ENCODE measurements around the gene PCGF1. TPM values are rescaled to one million over a fixed set of nuclear protein-coding genes. Genes with fewer than 3 reads are reported as not detected.

Gene PCGF1
- total and polyA plus RNA-seq, 2 of the 13 experiments (the other 11 are each of a cell fraction or from before 2014, with no cell fraction given) = 20.4 to 22.6 TPM

DNA sequence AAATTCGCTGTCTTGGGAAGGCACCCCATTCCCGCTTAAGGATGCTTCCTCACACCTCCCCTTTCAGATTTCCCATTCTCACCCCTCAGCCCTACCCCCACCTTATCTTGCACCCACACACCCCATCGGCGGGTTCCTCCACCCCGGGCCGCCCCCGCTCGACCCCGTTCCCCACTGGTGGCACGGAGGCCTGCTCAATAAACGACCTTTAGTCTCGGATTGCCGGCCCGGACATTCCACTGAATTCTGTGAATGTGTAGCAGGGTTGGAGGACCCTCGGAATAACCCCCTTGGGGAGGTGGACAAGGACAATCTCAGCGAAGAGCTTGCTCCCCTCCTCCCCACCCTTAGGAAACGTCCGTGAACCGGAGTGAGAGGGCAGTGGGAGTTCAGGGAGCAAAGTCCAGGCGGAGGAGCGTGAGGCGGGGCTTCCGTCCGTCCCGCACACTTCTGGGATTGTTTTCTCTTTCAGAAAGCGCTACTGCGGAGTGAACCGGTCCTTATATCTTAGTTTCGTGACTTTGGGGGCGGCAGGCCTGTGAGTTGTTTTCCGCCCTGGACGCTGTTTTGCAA lies 5.3 kb downstream of the PCGF1 start:
- Histone ChIP-seq H3K79me2 (ENCODE audit: insufficient read depth, low read length) (peaks cover 54% of the 10 kb centered on the region), H3K4me2 (ENCODE audit: low read depth, low read length) (peak overlapping the region; percentile 92), H3K4me1 (ENCODE audit: insufficient read depth, low read length) (peaks cover 75% of the 10 kb centered on the region), H3K9ac (ENCODE audit: insufficient read depth, low read depth, low read length) (peak overlapping the region; percentile 83), H3K36me3 (replicated peaks in 1 of 2; ENCODE audit: control insufficient read depth in 1 of 2, insufficient read depth in 2 of 2, low read length in 2 of 2) (no peaks in the 10 kb centered on the region; a peak in 3 of 5 replicates), H4K20me1 (ENCODE audit: insufficient read depth, low read length) (no peaks in the 10 kb centered on the region), H3K27me3 (ENCODE audit: control insufficient read depth in 1 of 2, insufficient read depth in 2 of 2, low read length in 2 of 2) (no peaks in the 10 kb centered on the region; a peak in 1 of 5 replicates), H3K27ac (ENCODE audit: extremely low read length, insufficient read depth, low read length) (peak overlapping the region; percentile 89), H3K4me3 (replicated peaks in 1 of 3; ENCODE audit: insufficient read depth in 1 of 3, low read depth in 2 of 3, low read length in 3 of 3) (peak overlapping the region; percentile 67 to 86 (median 82)), H3K9me3 (ENCODE audit: low read length) (no peaks in the 10 kb centered on the region), H2AFZ (ENCODE audit: low read length) (no peak overlapping the region)
- in situ Hi-C loops (cut with HindIII; ENCODE audit: extremely low pct_ligation_motif_present, low pct_unique_long_range_greater_than_20kb) = no loop called here
- FAIRE-seq = peak; percentile 96
- peak; percentile 86 for DNase-seq (ENCODE audit: low spot score)
- no TSS peak for BruUV-seq (replicated peaks)
- WGBS (ENCODE audit: low lambda C conversion rate) = under 1% methylated on average over 31 of the region's 32 CpGs
- CTCF ChIA-PET (ENCODE audit: low intra/inter-chr PET ratio, low total read pairs) = interaction anchor here (1.5 to 2.9 kb wide), 2 partner anchors 13 to 19 kb away, joined by 5 to 20 read pairs; partner anchors contain the start of genes CCDC142 and TTC31
- intact Hi-C loops (cut with micrococcal nuclease; ENCODE audit: unreplicated experiment) = loop anchor here (1.0 kb wide), 1 partner anchor 19 kb away; the partner anchor contains the start of gene TTC31
- POLR2A ChIA-PET = interaction anchor here (1.0 to 16.5 kb wide), 15 partner anchors 8 to 76 kb away, joined by 5 to 795 read pairs (median 23); partner anchors contain the start of genes AUP1, CCDC142, DQX1 and HTRA2
- ATAC-seq = peak; percentile 22
- TF ChIP-seq NCOA1 (CRISPR knock-in tag; IDR thresholded peaks at IDR 0.05) (no peak; the same call in 1 of the 2 replicates), ZFYVE20 (CRISPR knock-in tag; IDR thresholded peaks at IDR 0.05; ENCODE audit: borderline replicate concordance, low read depth) (no peak; the same call in 1 of the 2 replicates), RFX5 (IDR thresholded peaks at IDR 0.05; ENCODE audit: low read depth, low read length) (no peak), FIP1L1 (IDR thresholded peaks at IDR 0.05; ENCODE audit: borderline replicate concordance, insufficient read depth, low read depth, low read length) (no peak), AGO2 (optimal IDR thresholded peaks at IDR 0.05; ENCODE audit: low read depth, low read length) (no peak), ZMAT3 (CRISPR knock-in tag; conservative IDR thresholded peaks at IDR 0.05) (0 out of 2 replicates have a peak, but pooled peaks have one; percentile 63)
- TF ChIP-seq, protein P1, sequence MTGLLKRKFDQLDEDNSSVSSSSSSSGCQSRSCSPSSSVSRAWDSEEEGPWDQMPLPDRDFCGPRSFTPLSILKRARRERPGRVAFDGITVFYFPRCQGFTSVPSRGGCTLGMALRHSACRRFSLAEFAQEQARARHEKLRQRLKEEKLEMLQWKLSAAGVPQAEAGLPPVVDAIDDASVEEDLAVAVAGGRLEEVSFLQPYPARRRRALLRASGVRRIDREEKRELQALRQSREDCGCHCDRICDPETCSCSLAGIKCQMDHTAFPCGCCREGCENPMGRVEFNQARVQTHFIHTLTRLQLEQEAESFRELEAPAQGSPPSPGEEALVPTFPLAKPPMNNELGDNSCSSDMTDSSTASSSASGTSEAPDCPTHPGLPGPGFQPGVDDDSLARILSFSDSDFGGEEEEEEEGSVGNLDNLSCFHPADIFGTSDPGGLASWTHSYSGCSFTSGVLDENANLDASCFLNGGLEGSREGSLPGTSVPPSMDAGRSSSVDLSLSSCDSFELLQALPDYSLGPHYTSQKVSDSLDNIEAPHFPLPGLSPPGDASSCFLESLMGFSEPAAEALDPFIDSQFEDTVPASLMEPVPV (CRISPR knock-in tag; IDR thresholded peaks at IDR 0.05) = 0 out of 2 replicates have a peak, but pooled peaks have one; percentile 9
- TF ChIP-seq, protein P2, sequence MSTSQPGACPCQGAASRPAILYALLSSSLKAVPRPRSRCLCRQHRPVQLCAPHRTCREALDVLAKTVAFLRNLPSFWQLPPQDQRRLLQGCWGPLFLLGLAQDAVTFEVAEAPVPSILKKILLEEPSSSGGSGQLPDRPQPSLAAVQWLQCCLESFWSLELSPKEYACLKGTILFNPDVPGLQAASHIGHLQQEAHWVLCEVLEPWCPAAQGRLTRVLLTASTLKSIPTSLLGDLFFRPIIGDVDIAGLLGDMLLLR (CRISPR knock-in tag; IDR thresholded peaks at IDR 0.05) = no peak
- TF ChIP-seq, protein P3, sequence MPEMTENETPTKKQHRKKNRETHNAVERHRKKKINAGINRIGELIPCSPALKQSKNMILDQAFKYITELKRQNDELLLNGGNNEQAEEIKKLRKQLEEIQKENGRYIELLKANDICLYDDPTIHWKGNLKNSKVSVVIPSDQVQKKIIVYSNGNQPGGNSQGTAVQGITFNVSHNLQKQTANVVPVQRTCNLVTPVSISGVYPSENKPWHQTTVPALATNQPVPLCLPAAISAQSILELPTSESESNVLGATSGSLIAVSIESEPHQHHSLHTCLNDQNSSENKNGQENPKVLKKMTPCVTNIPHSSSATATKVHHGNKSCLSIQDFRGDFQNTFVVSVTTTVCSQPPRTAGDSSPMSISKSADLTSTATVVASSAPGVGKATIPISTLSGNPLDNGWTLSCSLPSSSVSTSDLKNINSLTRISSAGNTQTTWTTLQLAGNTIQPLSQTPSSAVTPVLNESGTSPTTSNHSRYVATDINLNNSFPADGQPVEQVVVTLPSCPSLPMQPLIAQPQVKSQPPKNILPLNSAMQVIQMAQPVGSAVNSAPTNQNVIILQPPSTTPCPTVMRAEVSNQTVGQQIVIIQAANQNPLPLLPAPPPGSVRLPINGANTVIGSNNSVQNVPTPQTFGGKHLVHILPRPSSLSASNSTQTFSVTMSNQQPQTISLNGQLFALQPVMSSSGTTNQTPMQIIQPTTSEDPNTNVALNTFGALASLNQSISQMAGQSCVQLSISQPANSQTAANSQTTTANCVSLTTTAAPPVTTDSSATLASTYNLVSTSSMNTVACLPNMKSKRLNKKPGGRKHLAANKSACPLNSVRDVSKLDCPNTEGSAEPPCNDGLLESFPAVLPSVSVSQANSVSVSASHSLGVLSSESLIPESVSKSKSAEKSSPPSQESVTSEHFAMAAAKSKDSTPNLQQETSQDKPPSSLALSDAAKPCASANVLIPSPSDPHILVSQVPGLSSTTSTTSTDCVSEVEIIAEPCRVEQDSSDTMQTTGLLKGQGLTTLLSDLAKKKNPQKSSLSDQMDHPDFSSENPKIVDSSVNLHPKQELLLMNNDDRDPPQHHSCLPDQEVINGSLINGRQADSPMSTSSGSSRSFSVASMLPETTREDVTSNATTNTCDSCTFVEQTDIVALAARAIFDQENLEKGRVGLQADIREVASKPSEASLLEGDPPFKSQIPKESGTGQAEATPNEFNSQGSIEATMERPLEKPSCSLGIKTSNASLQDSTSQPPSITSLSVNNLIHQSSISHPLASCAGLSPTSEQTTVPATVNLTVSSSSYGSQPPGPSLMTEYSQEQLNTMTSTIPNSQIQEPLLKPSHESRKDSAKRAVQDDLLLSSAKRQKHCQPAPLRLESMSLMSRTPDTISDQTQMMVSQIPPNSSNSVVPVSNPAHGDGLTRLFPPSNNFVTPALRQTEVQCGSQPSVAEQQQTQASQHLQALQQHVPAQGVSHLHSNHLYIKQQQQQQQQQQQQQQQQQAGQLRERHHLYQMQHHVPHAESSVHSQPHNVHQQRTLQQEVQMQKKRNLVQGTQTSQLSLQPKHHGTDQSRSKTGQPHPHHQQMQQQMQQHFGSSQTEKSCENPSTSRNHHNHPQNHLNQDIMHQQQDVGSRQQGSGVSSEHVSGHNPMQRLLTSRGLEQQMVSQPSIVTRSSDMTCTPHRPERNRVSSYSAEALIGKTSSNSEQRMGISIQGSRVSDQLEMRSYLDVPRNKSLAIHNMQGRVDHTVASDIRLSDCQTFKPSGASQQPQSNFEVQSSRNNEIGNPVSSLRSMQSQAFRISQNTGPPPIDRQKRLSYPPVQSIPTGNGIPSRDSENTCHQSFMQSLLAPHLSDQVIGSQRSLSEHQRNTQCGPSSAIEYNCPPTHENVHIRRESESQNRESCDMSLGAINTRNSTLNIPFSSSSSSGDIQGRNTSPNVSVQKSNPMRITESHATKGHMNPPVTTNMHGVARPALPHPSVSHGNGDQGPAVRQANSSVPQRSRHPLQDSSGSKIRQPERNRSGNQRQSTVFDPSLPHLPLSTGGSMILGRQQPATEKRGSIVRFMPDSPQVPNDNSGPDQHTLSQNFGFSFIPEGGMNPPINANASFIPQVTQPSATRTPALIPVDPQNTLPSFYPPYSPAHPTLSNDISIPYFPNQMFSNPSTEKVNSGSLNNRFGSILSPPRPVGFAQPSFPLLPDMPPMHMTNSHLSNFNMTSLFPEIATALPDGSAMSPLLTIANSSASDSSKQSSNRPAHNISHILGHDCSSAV (CRISPR knock-in tag; IDR thresholded peaks at IDR 0.05; ENCODE audit: borderline replicate concordance) = 0 out of 2 replicates have a peak, but pooled peaks have one; percentile 18
- TF ChIP-seq, protein P4, sequence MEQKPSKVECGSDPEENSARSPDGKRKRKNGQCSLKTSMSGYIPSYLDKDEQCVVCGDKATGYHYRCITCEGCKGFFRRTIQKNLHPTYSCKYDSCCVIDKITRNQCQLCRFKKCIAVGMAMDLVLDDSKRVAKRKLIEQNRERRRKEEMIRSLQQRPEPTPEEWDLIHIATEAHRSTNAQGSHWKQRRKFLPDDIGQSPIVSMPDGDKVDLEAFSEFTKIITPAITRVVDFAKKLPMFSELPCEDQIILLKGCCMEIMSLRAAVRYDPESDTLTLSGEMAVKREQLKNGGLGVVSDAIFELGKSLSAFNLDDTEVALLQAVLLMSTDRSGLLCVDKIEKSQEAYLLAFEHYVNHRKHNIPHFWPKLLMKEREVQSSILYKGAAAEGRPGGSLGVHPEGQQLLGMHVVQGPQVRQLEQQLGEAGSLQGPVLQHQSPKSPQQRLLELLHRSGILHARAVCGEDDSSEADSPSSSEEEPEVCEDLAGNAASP (CRISPR knock-in tag; IDR thresholded peaks at IDR 0.05; ENCODE audit: borderline replicate concordance) = peak; percentile 96
